ENCODE results near the gene PRR11. TPM values are rescaled to one million over a fixed set of nuclear protein-coding genes. Genes with fewer than 3 reads are reported as not detected.
"Not testable (repeated sequence)": the region's sequence is repeated elsewhere in the genome, so short reads cannot be mapped to it uniquely, and the experiment has no call there.

Gene PRR11
- 0.53 TPM for total RNA-seq

- ATAC-seq (peak; percentile 89), DNase-seq (ENCODE audit: low spot score) (no peak)
These were observed at the start of gene PRR11 for GRCh38 chr17:59155439-59156177. Gene PRR11, plus strand, starts transcription at chr17:59155746. Its CDS starts 14,007 bp downstream, at chr17:59169753.

GRCh38 chr17:59105852-59106462 is 49.6 kb upstream of the PRR11 start:
- DNase-seq (ENCODE audit: low spot score) (peak; percentile 75), ATAC-seq (peak; percentile 59)

GRCh38 chr17:59106463-59107305 is 48.9 kb upstream of the PRR11 start, which contains the start of gene TRIM37:
Gene TRIM37, minus strand, starts transcription at chr17:59106880. Its CDS starts 419 bp downstream, at chr17:59106461.
- ATAC-seq (peak; percentile 96), DNase-seq (ENCODE audit: low spot score) (peak; percentile 99)

GRCh38 chr17:59107306-59107670 is 48.3 kb upstream of the PRR11 start:
- ATAC-seq (no peak), DNase-seq (ENCODE audit: low spot score) (no peak)

- DNase-seq (ENCODE audit: low spot score) = no peak
- no peak for ATAC-seq
These were observed 47.0 kb upstream of the PRR11 start for GRCh38 chr17:59108400-59109102.

GRCh38 chr17:59110973-59111372 is 44.6 kb upstream of the PRR11 start:
- DNase-seq (ENCODE audit: low spot score) (no peak), ATAC-seq (no peak)

GRCh38 chr17:59111539-59111938 is 44.0 kb upstream of the PRR11 start:
- DNase-seq (ENCODE audit: low spot score) (no peak), ATAC-seq (no peak)

- no peak for DNase-seq (ENCODE audit: low spot score)
- ATAC-seq = no peak
These were observed 40.1 kb upstream of the PRR11 start for GRCh38 chr17:59115474-59115873.

- ATAC-seq (no peak), DNase-seq (ENCODE audit: low spot score) (no peak)
These were observed 33.6 kb upstream of the PRR11 start for GRCh38 chr17:59121901-59122480.

- ATAC-seq = no peak
- no peak for DNase-seq (ENCODE audit: low spot score)
These were observed 30.9 kb upstream of the PRR11 start for GRCh38 chr17:59124665-59125064.

- ATAC-seq (no peak), DNase-seq (ENCODE audit: low spot score) (no peak)
These were observed 28.6 kb upstream of the PRR11 start for GRCh38 chr17:59126809-59127417.

GRCh38 chr17:59129814-59130213 is 25.7 kb upstream of the PRR11 start:
- ATAC-seq (no peak), DNase-seq (ENCODE audit: low spot score) (no peak)

GRCh38 chr17:59131131-59131530 is 24.4 kb upstream of the PRR11 start:
- ATAC-seq (no peak), DNase-seq (ENCODE audit: low spot score) (no peak)

- DNase-seq (ENCODE audit: low spot score); ATAC-seq: not testable (repeated sequence)
These were observed 17.2 kb upstream of the PRR11 start for GRCh38 chr17:59138339-59138738.

GRCh38 chr17:59139939-59140338 is 15.6 kb upstream of the PRR11 start:
- DNase-seq (ENCODE audit: low spot score) (no peak), ATAC-seq (no peak)

- ATAC-seq (no peak), DNase-seq (ENCODE audit: low spot score) (no peak)
These were observed 13.7 kb upstream of the PRR11 start for GRCh38 chr17:59141860-59142259.

GRCh38 chr17:59145571-59146096 is 9.9 kb upstream of the PRR11 start:
- DNase-seq (ENCODE audit: low spot score) (no peak), ATAC-seq (no peak)

- DNase-seq (ENCODE audit: low spot score) (no peak), ATAC-seq (no peak)
These were observed 6.5 kb upstream of the PRR11 start for GRCh38 chr17:59149051-59149450.

- ATAC-seq = no peak
These were observed 5.6 kb upstream of the PRR11 start for GRCh38 chr17:59149841-59150511.

More at GRCh38 chr17:59149841-59150511, 5.6 kb upstream of the PRR11 start:
- no peak for DNase-seq (ENCODE audit: low spot score)

All from left lobe of liver (tissue), 2 donors.